Measurements from ENCODE around the gene C1orf210. TPM values are rescaled to one million over a fixed set of nuclear protein-coding genes. Genes with fewer than 3 reads are reported as not detected.

Gene C1orf210
- 10 to 100 TPM in 1 of 12 donors, 1 to 10 TPM in 1, under 1 TPM in 3, not detected in 7; 0.21 to 15.7 (median 0.53) TPM for polyA plus RNA-seq (ENCODE audit: insufficient read length in 12 of 12)
- long read RNA-seq, donor 1, transcript C1orf210-202 (3 exons, 1,478 nt), result major isoform, 19 of 20 reads
- long read RNA-seq, donor 1, partial matches to known transcripts, result 0 of 20 reads
- long read RNA-seq, donor 1, other reads (novel, unspliced or antisense), result 0 of 20 reads
- long read RNA-seq, donor 2, result 0 reads
- long read RNA-seq, donor 3, result 0 reads
- long read RNA-seq, donor 4, result 0 reads
- long read RNA-seq, donor 5, result 0 reads
- long read RNA-seq, donor 6, result 0 reads
- long read RNA-seq, donor 7, result 0 reads
- long read RNA-seq, donor 8, result 0 reads
- long read RNA-seq, donor 9, result 0 reads
- long read RNA-seq, donor 10, result 0 reads
- long read RNA-seq, donor 11, result 0 reads

DNA sequence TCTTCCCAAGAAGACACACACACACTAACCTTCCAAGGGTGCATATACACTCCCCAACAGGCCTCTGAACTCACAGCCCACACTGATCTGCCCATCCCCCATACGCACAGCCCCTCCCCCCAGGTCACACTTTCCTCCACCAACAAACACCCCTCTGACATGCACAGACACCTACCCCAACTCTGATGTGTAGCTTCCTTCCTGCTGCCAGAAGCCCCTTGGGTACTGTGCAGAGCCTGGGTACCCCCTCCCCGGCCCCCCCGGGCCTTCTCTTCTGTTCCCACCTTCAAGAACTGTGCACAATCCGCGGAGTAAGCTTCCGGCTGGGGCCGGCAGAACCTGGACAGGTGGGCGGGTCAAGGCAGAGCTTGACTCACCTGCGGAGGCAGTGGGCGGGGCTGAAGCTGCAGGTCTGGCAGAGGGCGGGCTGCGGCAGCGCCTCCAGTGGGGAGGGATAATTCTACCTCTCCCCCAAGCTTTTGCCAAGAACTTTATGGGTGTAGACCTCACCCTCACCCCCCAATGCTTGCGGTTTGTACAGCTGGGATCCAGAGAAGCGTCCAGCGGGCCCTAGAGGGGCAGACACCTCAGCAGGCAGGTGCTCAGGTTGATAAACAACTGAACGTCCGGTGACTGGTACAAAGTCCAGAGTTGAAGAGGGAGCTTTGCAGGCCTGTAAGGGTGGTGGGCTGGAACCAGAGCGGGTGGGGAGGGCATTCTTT lies at the start of gene C1orf210:
Gene C1orf210, minus strand, starts transcription at position 313 of the 722 bp plus-strand sequence. CDS start 2,311 bp downstream, outside the sequence.
- DNase-seq, result no peak

DNA sequence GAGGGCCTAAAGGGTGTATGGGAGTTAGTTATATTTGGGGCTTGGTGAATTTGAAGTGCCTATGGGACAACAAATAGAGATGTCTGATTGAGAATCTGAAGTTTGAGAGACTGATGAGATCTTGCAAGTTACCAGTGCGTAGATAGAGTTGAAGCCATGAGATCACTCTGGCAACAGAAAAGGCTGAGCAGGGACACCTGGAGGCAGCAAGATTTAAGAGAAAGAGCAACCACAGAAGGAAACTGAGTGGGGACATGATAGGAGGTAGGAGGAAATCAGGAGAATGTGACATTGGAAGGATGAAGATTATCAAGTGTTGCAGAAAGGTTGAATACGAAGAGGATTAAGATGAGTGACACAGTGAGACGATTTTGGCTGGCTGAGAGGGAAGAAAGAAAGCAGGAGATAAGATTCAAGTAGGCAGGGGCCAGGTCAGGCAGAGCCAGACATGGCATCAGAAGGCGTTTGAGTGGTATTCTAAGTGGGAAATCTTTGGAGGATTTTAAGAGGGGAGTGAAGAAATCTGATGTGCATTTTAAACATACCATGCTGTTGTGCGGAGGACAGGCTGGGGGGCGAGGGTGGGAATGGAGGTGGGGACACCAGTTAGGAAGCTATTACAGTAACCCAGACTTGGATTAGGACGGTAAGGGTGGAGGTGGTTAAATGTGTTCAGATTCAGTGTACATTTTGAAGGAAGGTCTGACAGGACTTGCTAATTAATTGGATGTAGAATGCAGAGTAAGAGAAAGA lies 49.2 kb upstream of the C1orf210 start:
- no peak for DNase-seq

DNA sequence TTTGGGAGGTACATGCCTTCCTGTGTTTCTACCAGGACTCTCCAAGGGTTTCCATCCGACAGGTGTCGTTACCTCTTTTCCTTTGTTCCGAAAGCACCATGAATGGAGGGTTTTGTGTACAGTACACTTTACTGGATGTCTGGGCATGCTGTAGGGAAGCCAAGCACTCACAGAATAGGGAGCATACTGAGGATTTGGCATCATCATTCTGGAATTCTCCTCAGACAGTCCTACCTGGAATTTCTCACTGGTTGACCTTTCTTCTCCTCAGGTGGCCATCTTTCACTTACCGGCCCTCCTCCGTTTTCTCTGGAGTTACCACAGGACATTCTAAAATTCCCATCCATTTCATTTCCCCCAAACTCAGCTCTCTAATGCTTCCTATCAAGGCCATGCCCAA lies 46.3 kb upstream of the C1orf210 start:
- DNase-seq, result no peak

DNA sequence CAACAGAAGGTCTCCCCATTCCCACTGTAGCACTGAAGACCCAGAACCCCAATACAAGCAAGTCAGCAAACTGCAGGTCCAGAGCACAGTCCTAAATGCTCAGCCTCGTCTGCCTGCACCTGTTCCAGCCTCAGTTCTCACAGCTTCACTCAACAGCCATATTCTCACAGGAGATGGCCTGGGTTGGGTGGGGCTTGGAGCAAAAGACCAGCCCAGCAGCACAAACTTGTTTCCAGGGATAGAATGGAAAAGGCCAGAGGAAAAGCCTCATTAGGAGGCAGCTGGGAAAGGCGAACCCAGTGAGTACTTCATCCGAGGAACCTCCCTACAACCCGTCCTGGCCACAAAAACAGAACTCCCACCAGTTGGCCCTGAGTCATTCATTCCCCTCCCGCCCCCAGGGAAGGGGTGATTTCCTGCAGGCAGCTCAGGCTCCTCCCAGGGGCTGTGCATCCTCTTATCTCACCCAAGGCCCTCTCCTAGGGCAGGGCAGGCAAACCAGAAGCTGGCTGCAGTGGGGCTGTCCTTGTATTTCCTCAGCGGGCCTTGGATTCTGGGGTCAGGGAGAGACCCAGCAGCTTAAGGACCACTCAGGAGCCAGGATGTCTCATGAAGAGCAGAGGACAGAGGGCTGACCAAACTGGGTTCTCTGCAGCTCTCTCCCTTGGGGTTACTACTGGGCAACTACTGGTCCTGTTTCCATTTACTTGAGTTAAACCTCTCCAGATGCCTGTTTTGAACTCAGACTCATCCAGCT lies 44.8 kb upstream of the C1orf210 start:
- DNase-seq, result peak; percentile 19

DNA sequence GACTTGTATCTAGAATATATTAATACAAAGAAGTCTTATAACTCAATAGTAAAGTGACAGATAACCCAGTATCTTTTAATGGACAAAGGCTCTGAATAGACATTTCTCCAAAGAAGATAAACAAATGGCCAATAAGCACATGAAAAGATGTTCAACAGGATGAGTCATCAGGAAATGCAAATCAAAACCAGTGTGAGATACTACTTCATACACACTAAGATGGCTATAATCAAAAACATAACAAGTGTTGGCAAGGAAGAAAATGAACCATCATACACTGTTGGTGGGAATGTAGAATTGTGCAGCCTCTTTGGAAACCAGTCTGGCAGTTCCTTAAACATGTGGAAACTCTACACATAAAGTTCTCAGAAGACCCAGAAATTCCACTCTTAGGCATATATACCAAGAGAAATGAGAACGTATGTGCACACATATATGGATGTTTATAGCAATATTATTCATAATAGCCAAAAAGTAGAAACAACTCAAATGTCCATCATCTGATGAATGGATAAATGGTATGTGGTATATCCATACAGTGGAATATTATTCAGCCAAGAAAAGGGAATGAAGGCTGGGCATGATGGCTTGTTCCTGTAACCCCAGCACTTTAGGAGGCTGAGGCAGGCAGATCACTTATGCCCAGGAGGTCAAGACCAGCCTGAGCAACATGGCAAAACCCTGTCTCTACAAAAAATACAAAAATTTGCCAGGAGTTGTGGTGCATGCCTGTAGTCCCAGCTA lies 42.3 kb upstream of the C1orf210 start:
- DNase-seq, result no peak

DNA sequence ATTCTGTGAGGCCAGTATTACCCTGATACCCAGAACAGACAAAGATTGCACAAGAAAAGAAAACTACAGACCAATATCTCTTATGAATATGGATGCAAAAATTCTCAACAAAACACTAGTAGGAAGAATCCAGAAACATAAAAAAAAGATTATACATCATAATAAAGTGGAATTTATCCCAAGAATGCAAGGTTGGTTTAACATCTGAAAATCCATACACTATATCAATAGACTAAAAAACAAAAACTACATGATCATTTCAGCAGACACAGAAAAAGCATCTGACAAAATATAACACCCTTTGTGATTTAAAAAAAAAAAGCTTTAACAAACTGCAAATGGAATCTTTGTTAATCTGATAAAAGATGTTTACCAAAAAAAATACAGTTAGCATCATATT lies 40.0 kb upstream of the C1orf210 start:
- no peak for DNase-seq

DNA sequence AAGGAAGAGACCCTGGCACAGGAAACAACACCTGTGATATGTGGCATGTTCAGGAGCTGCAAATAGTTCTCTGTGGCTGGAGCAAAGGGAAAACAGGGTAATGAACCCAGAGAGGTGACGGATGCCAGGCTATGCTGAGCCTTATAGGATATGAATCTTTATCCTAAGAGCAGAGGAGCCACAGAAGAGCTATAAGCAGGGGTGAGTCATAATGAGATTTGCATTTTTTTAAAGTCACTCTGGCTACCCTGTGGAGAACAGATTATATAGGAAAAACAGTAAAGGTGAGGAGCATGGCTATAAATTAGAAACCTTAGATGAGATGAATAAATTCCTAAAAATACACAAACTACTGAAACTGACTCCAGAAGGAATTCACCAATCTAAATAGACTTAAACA lies 39.4 kb upstream of the C1orf210 start:
- DNase-seq, result no peak

DNA sequence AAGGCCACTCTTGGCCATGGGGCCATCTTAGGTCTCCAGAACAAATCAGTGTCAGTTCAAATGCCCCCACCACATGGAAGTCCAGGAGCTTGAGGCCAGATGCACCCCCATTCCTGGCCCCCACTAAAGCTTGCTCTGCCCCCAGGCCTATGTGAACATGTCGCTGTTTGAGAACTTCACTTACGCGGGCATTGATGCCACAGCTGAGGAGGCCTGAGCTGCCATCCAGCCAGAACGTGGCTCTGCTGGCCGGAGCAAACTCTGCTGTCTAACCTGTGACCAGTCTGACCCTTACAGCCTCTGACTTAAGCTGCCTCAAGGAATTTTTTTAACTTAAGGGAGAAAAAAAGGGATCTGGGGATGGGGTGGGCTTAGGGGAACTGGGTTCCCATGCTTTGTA lies 37.1 kb upstream of the C1orf210 start:
- no peak for DNase-seq

DNA sequence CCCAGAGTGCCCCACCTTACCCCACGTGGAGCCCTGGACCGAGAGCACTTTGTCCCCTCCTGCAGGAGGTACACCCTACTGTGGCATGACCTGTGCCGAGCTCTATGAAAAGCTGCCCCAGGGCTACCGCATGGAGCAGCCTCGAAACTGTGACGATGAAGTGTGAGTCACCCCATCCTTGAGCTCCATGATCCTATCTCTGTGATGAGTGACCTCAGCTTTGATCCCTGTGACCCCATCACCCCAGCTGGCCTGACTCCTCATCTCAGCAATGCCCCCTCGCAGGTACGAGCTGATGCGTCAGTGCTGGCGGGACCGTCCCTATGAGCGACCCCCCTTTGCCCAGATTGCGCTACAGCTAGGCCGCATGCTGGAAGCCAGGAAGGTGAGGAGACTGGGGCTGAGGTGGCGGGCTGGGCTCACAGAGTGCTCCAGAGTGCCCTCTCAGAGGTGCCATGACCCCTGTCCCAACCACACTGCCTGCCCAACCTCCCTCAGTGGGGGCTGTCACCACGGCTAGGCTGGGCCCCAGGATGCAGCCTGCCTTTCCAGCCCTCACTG lies 36.0 kb upstream of the C1orf210 start:
- no peak for DNase-seq

DNA sequence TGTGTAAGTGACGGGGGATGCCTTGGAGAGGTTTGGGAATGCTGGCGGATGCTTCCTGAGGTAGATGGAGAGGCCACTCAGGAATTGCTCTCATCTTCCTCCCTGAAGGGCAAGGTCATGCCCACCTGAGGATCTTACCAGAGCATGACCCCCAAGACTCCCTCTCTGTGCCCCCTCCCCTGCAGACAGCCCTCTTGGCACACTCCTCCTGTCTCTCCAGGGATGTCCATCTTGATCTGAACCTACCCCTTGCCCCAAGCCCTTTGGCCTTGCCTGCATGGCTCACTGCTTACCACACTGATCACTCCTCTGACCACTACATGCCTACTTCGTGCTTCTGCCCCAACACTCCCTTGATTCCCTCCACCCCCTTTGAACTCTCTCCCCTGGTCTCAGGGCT lies 34.4 kb upstream of the C1orf210 start:
- DNase-seq, result no peak

DNA sequence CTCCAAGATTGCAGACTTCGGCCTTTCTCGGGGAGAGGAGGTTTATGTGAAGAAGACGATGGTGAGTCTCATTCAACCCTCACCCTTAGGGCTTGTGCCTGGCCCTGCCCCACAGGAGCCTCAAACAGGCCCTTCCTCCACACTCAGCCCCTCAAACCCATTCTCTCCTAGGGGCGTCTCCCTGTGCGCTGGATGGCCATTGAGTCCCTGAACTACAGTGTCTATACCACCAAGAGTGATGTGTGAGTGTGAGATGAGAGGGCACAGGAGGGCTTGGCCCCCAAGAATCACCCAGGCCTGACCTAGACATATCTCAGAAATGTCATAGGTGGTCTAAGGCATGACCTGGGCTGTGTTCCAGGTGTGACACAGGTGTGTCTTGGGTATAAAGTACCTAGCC lies 33.9 kb upstream of the C1orf210 start:
- no peak for DNase-seq

DNA sequence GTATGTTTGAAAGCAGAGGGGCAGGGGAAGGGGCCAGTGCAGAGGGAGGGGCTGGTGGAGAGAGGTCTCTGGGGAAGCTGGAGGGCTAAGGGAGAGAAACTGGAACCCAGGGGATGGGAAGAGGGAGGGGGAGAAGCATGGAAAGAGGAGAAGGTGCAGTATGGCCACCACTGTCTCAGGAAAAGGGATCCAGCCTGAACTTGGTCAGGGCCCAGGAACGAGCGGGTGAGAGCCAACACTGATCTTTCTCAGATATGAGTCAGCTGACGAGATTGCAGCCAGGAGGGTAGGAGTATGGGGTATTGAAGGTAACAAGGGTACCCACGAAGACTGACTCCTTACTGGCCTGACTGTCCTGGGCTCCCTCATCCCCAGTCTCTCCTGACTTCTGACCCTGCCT lies 33.5 kb upstream of the C1orf210 start:
- no peak for DNase-seq

DNA sequence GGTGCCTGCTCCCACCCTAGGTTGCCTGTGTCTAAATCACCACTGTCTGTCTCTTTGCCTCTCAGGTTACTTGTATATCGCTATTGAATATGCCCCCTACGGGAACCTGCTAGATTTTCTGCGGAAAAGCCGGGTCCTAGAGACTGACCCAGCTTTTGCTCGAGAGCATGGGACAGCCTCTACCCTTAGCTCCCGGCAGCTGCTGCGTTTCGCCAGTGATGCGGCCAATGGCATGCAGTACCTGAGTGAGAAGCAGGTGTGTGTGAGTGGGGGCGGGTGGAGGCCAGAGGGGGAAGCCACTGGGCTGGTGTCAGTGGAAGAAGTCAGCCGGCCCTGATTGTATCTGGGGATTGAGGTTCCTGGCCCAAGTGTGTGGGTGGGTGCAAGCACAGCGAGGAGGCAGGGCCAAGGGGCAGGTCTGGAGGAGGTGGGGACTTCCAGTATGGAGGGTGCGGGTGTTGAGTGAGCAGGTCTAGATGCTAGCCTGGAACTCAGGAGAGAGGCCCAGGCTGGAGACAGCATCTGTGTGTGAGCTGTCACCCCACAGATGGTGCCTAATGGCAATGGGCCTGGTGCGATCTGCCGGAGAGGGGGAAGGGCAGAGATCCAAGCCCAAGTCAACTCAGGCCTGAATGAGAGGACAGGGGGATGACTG lies 32.6 kb upstream of the C1orf210 start:
- DNase-seq, result no peak

DNA sequence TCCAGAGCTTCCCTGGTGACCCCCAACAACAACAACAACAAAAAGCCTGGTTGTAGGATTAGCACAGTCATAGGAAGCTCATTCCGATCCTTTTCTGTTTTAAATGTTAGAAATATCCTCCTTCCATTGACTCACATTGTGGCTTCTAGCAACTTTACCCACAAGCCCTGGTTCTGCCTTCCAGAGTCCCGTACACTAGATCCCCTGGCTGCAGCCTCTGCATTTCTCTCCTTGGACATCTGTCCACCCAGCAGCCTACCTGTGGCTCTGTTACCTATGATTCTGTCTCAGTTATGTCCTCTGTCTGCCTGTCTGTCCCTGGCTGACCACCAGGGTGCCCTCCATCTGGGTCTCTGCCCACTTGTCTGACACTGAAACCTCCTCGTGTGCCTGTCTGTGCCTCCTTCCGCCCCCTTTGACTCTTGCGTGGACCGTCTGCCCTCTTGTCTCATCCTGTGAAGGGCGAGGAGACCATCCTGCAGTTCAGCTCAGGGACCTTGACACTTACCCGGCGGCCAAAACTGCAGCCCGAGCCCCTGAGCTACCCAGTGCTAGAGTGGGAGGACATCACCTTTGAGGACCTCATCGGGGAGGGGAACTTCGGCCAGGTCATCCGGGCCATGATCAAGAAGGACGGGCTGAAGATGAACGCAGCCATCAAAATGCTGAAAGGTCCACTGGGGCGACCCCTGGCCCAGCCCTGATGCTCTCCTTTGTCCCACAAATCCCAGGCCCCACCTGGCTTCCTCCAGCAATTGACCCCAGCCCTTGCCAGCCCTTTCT lies 31.5 kb upstream of the C1orf210 start:
- no peak for DNase-seq

DNA sequence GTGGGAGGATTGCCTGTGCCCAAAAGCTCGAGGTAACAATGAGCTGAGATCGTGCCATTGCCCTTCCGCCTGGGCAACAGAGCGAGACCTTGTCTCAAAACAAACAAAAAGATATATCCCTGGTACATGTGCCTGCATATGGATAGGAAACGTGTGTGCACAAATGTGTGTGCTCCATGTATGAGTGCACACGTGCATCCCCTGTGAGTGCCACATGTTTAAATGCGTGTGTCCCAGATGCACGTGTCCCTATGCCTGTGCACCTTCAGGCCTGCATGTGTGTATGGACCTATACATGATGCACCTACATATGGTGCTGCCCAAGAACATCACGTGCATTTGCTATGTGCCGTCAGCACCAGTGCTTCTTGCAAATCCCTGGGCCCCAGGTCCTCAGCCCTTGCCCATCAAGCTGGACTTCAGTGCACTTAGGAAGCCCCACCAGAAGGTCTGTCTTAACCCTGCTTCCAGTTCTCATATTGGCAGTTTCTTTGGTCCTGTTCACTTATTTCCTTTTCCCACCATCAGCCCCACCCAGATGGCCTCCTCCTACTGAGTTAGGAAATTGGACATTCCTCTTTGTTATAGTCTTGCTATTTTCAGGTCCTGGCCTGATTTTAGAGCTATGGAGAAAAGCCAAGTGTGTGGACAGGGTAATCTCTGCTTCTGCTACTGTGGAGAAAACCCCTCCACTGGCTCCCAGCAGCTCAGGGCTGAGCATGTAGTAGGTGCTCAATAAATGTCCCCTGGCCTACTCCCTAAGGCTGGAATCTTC lies 30.8 kb upstream of the C1orf210 start:
- DNase-seq, result no peak

DNA sequence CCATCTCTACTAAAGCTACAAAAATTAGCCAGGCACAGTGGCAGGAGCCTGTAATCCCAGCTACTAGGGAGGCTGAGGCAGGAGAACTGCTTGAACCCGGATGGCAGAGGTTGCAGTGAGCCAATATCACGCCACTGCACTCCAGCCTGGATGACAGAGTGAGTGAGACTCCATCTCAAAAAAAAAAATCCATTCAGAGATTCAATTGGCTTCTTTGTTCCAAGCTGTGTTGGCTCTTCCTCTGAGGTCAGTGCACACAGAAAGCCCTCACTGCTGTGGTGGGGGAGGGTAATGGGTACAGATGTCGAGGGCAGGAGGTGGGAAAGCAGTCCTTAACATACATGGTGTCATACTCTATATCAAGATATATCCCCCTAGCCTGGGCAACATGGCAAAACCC lies 30.1 kb upstream of the C1orf210 start:
- DNase-seq, result no peak

DNA sequence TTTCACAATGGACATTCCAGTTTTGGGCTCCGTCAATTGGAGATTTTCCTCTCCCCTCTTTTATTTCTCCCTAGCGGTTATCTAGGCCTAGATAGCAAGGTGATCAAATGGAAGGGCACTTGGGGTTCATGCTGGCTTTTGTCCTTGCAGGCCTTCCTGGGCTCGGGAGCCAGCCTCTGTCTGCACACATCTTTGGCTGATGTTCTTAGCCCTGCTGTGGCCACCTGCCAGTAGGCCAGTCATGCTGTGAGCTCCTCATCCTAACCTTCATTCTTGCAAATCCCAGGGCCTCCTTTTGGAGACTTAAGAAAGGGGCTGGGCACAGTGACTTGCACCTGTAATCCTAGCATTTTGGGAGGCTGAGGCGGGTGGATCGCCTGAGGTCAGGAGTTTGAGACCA lies 28.9 kb upstream of the C1orf210 start:
- no peak for DNase-seq

DNA sequence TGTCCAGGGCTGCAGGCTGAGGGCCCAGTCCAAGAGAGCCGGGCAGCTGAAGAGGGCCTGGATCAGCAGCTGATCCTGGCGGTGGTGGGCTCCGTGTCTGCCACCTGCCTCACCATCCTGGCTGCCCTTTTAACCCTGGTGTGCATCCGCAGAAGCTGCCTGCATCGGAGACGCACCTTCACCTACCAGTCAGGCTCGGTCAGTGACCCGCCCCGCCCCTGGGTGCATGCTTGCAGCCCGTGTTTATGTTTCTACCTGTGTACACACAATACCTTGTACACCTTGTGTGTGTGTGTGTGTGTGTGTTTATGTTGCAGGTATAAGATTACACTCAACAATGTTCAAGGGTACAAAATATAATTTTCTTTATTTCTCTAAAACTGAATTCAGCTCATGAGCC lies 28.4 kb upstream of the C1orf210 start:
- no peak for DNase-seq
